HG03095 (cell line): ENCODE data around the gene MEGF6.

Experiments
- ATAC-seq: cut with Tn5 transposase; IDR thresholded peaks from one replicate; pipeline ENCODE4 v1.9.1; 2021; ENCODE audit warnings: moderate library complexity; ENCODE audit not compliant: unreplicated experiment

MEGF6 gene

GRCh38 chr1:3543076-3544039 lies 68.0 kb downstream of the MEGF6 start:
- no peak for ATAC-seq

GRCh38 chr1:3542676-3543075 lies 68.6 kb downstream of the MEGF6 start:
- ATAC-seq = no peak

DNA sequence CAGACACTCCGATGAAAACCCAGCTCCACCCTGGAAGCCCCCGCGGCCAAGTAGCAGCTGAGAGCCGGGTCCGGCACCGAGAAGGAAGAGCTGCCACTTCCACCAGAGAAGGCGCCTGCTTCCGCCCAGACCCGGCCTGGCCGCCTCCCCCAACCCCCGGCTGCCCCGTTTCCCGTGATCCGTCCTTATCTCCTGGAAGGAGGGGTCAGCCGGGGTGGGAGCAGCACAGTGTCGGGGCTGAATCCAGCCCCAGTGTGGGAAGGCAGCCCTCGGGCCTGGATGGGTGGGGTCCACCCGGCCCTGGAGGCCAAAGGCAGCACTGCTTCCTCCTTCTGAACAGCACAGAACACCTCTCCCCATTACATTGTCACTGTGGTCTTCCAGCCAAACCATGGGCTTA lies 69.4 kb downstream of the MEGF6 start:
- no peak for ATAC-seq

DNA sequence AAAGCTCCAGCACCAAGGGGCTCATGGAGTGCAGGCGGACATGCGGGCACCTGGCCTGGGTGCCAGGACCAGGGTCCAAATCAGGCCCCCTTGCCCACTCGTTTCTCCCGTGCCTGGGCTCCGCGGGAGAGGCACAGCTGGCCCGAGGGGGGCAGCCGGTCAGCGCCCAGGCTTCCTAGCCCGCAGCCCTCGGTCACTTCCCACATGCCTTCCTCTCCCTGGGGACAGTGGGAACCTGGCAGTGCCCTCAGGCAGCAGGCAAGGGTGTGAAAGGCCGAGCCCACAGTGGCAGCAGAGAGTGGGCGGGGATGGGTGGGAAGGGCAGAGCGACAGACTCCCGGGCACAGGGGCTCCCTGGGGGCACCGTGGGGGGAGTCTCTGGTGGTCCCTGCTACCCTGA lies 69.8 kb downstream of the MEGF6 start:
- ATAC-seq = no peak

- ATAC-seq = no peak
Observed at GRCh38 chr1:3540876-3541275, 70.4 kb downstream of the MEGF6 start.

DNA sequence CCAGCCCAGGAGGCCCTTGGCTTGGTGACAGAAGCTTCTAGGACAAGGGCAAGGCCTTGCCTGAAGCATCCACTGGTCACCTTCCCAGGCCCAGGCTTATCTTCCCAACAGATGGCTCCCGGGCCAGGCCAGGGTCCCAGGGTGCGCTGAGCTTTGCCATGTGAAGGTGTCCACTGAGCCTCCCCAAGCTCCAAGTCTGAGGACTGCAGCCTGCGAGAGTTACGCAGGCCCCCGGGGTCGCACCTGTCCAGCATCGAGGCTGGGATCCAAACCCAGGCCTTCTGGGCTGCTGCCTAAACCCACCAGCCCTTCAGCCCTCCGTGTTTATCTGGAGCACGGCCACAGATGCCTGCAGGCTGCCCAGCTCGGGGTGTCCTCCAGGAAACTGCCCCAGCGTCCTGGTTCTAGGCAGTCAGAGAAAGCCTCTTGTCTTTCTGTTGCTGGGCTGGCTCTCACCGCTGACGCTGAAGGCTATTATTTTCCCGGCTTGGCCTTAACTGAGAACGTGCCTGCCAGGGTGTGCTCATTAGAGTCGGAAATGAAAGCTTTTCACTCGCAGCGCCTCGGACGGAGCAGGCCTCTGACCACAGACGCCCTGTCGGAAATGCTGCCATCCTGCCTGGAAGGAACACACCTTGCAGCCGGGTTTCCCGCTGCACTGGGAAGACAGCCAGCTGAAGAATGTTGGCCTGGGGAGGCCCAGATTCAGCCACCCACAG lies 71.4 kb downstream of the MEGF6 start:
- ATAC-seq = no peak

DNA sequence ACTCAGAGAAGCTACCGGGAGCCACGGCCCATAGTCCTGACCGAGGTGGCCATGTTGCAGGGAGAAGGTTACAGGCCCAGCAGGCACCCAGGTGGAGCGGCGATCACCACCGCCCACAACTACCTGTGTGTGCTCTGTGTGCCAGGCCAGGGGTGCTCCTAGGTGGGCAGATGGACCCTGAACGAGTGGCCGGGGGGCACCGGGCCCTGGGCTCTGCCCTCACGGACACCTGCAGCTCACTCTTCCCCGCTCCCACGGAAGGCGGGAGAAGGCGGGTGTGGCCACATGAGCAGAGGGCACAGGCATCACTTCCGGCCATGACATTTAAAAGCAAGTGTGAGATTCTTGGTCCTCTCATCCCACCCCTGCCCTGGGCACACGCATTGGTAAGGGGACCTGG lies 73.9 kb downstream of the MEGF6 start:
- no peak for ATAC-seq

DNA sequence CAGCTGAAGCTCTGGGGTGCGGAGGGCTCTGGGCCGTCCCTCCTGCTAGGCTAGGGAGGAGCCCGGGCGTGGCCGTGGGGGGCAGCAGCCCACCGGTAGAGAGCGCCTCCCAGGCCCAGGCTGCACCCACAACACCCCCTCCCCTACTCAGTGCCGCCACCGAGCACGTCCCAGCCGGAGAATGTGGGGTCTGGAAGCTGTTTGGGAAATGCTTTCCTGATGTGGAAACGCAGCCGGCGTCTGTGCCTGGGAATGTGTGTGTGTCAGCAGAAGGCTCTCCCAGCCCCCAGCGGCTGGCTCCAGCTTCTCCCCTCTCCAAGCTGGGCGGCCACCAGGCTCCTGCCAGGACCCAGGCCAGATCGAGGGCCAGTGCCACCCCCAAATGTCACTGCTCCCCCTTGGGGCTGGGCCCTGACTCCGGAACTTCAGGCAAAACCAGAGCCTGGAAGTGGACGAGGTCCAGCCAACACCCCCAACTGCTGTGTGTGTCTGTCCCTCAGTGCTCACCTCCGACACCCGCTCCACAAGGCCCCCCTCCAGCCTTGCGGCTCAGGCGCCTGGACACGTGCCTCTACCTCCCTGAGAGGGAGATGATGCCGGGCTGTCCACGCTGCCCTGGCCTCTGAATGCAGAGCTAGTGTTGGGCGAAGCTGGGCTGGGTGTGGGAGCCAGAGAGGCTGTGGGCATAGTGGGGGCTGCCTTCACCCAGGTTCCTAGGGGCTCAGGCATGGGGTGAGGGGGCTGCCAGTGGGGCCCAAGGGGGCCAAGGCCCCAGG lies 74.7 kb downstream of the MEGF6 start:
- ATAC-seq = no peak

DNA sequence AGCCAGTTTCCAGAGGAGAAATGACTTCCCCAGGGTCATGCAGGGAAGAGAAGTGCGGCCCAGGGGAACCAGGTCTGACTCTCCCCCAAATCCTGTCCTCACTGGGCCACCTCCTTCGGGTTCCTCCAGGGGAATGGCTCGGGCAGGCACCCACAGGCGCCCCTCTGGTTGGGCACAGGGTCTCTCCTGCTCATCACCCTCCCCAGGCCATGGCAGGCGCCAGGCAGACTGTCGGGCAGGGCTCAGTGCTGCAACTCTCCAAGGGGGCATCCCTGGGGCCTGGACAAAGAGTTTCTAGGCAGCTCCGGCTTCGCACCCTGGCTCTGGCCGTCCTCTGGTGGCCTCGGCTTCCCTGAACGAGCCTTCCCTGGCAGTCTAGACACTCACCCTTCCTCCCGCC lies 75.6 kb downstream of the MEGF6 start:
- ATAC-seq = no peak

GRCh38 chr1:3534803-3535637 lies 76.3 kb downstream of the MEGF6 start:
- ATAC-seq = no peak

GRCh38 chr1:3533067-3534048 lies 78.0 kb downstream of the MEGF6 start:
- ATAC-seq = no peak

- no peak for ATAC-seq
Observed at GRCh38 chr1:3531928-3532327, 79.4 kb downstream of the MEGF6 start.

GRCh38 chr1:3530926-3531818 lies 80.1 kb downstream of the MEGF6 start:
- ATAC-seq = no peak

GRCh38 chr1:3530086-3530925 lies 81.0 kb downstream of the MEGF6 start:
- ATAC-seq = no peak

- ATAC-seq = no peak
Observed at GRCh38 chr1:3529099-3529729, 82.1 kb downstream of the MEGF6 start.

GRCh38 chr1:3527774-3528173 lies 83.5 kb downstream of the MEGF6 start:
- no peak for ATAC-seq
